HepG2 (cell line): ENCODE data around the gene NDRG3. TPM values are rescaled to one million over a fixed set of nuclear protein-coding genes. Genes with fewer than 3 reads are reported as not detected.

ENCODE experiments used
- ATRX ChIP-seq: sonication (generic); formaldehyde crosslinking; IDR thresholded peaks from 2 replicates; pipeline ENCODE4 v1.4.0; 2020; ENCODE audit warnings: missing genetic modification reagents, borderline replicate concordance
- FOSL1 ChIP-seq: sonication (generic); formaldehyde crosslinking; IDR thresholded peaks from 2 replicates; pipeline ENCODE4 v1.9.0; 2021; ENCODE audit warnings: missing genetic modification reagents, borderline replicate concordance
- HCFC1 ChIP-seq: fragments of 150-350 bp; IDR thresholded peaks from 2 replicates; pipeline ENCODE4 v1.6.1; 2014; ENCODE audit warnings: low read depth, low read length
- HNRNPK ChIP-seq: fragments of 200-400 bp; formaldehyde crosslinking; IDR thresholded peaks from 2 replicates; pipeline ENCODE4 v1.6.1; 2018; ENCODE audit warnings: low read length, low read depth, moderate library complexity, mild to moderate bottlenecking; ENCODE audit not compliant: poor library complexity, severe bottlenecking
- JUND ChIP-seq: sonication (generic); formaldehyde crosslinking; IDR thresholded peaks from 2 replicates; pipeline ENCODE4 v1.8.0; 2022; ENCODE audit warnings: mild to moderate bottlenecking, missing genetic modification reagents
- KAT7 ChIP-seq: IDR thresholded peaks from 2 replicates; pipeline ENCODE4 v1.6.1; 2018; ENCODE audit warnings: borderline replicate concordance, missing compliant biosample characterization
- MAFK ChIP-seq, 2 experiments: IDR thresholded peaks in 1 of 2; conservative IDR thresholded peaks in 1 of 2; 2 replicates each; pipeline ENCODE4 v1.6.1; 2011; ENCODE audit warnings: improper control_type of control experiment in 2 of 2, low read length in 2 of 2
- MTF1 ChIP-seq: sonication (generic); formaldehyde crosslinking; IDR thresholded peaks from 2 replicates; pipeline ENCODE4 v1.5.0; 2020; ENCODE audit warnings: missing genetic modification reagents
- MYNN ChIP-seq: sonication (generic); formaldehyde crosslinking; IDR thresholded peaks from 2 replicates; pipeline ENCODE4 v1.4.0; 2020; ENCODE audit warnings: mild to moderate bottlenecking, low read depth, missing genetic modification reagents
- MZF1 ChIP-seq: sonication (generic); formaldehyde crosslinking; IDR thresholded peaks from 2 replicates; pipeline ENCODE4 v1.8.1; 2023; ENCODE audit warnings: mild to moderate bottlenecking, missing genetic modification reagents, borderline replicate concordance
- NR3C1 ChIP-seq: sonication (generic); formaldehyde crosslinking; IDR thresholded peaks from 2 replicates; pipeline ENCODE4 v1.4.0; 2020; ENCODE audit warnings: missing genetic modification reagents
- SAP130 ChIP-seq: IDR thresholded peaks from 2 replicates; pipeline ENCODE4 v1.6.1; 2016; ENCODE audit warnings: low read depth
- SMARCE1 ChIP-seq: fragments of 450-650 bp; IDR thresholded peaks from 2 replicates; pipeline ENCODE4 v1.6.1; 2017; ENCODE audit warnings: borderline replicate concordance
- SP4 ChIP-seq: sonication (generic); formaldehyde crosslinking; IDR thresholded peaks from 2 replicates; pipeline ENCODE4 v1.8.1; 2023; ENCODE audit warnings: mild to moderate bottlenecking, missing genetic modification reagents
- ZFP41 ChIP-seq: sonication (generic); formaldehyde crosslinking; IDR thresholded peaks from 2 replicates; pipeline ENCODE4 v1.4.0; 2020; ENCODE audit warnings: mild to moderate bottlenecking, missing genetic modification reagents, borderline replicate concordance
- ZNF20 ChIP-seq: sonication (generic); formaldehyde crosslinking; IDR thresholded peaks from 2 replicates; pipeline ENCODE4 v1.4.0; 2020; ENCODE audit warnings: mild to moderate bottlenecking, moderate library complexity, missing genetic modification reagents
- ZNF207 ChIP-seq: fragments of 450-650 bp; IDR thresholded peaks from 2 replicates; pipeline ENCODE4 v1.6.1; 2016; ENCODE audit warnings: antibody characterized with exemption, borderline replicate concordance
- ZNF562 ChIP-seq: sonication (generic); formaldehyde crosslinking; IDR thresholded peaks from 2 replicates; pipeline ENCODE4 v1.8.0; 2022; ENCODE audit warnings: missing genetic modification reagents, borderline replicate concordance
- ZNF839 ChIP-seq: sonication (generic); formaldehyde crosslinking; IDR thresholded peaks from 2 replicates; pipeline ENCODE4 v1.4.0; 2020; ENCODE audit warnings: missing genetic modification reagents, mild to moderate bottlenecking, borderline replicate concordance
- ZNF841 ChIP-seq: sonication (generic); formaldehyde crosslinking; IDR thresholded peaks from 2 replicates; pipeline ENCODE4 v1.8.1; 2023; ENCODE audit warnings: missing genetic modification reagents, borderline replicate concordance
- polyA plus RNA-seq, 8 experiments: library from polyadenylated mRNA; depleted of rRNA in 3 of 8; stranded (reverse) in 7 of 8; unstranded in 1 of 8; fragments of >200 nt; fragmentation: Illumina TruSeq in 4 of 8; extraction: Trizol in 4 of 8; gene quantifications; 2 replicates each; pipeline versions ENCODE4 v1.2.1 to v1.2.3, GENCODE V29; 2011 to 2016; ENCODE audit warnings: low read depth in 4 of 8, missing spikeins in 1 of 8, mixed read lengths in 1 of 8; ENCODE audit not compliant: insufficient read depth in 1 of 8
- total RNA-seq, 5 experiments: library from RNA; depleted of rRNA; stranded (reverse); fragments of >200 nt; fragmentation: Illumina TruSeq; extraction: Trizol; gene quantifications; 2 replicates each; pipeline ENCODE4 v1.2.3, GENCODE V29; 2016; ENCODE audit warnings: low read depth in 1 of 5
- TF ChIP-seq, protein P1 (sequence below): sonication (generic); formaldehyde crosslinking; IDR thresholded peaks from 2 replicates; pipeline ENCODE4 v1.8.1; 2023; ENCODE audit warnings: mild to moderate bottlenecking, inconsistent platforms, moderate library complexity, missing genetic modification reagents, borderline replicate concordance
- TF ChIP-seq, protein P2 (sequence below): sonication (generic); formaldehyde crosslinking; IDR thresholded peaks from 2 replicates; pipeline ENCODE4 v1.5.0; 2020; ENCODE audit warnings: missing genetic modification reagents
- TF ChIP-seq, protein P3 (sequence below): sonication (generic); formaldehyde crosslinking; IDR thresholded peaks from 2 replicates; pipeline ENCODE4 v1.4.0; 2020; ENCODE audit warnings: missing genetic modification reagents
- TF ChIP-seq, protein P4 (sequence below): IDR thresholded peaks from 2 replicates; pipeline ENCODE4 v1.6.1; 2016
- TF ChIP-seq, protein P5 (sequence below): sonication (generic); formaldehyde crosslinking; IDR thresholded peaks from 2 replicates; pipeline ENCODE4 v1.8.1; 2023; ENCODE audit warnings: missing genetic modification reagents, inconsistent platforms, borderline replicate concordance

The NDRG3 gene
- total and polyA plus RNA-seq, 2 of the 13 experiments (the other 11 are each of a cell fraction or from before 2014, with no cell fraction given) = 36.0 to 40.5 TPM

DNA sequence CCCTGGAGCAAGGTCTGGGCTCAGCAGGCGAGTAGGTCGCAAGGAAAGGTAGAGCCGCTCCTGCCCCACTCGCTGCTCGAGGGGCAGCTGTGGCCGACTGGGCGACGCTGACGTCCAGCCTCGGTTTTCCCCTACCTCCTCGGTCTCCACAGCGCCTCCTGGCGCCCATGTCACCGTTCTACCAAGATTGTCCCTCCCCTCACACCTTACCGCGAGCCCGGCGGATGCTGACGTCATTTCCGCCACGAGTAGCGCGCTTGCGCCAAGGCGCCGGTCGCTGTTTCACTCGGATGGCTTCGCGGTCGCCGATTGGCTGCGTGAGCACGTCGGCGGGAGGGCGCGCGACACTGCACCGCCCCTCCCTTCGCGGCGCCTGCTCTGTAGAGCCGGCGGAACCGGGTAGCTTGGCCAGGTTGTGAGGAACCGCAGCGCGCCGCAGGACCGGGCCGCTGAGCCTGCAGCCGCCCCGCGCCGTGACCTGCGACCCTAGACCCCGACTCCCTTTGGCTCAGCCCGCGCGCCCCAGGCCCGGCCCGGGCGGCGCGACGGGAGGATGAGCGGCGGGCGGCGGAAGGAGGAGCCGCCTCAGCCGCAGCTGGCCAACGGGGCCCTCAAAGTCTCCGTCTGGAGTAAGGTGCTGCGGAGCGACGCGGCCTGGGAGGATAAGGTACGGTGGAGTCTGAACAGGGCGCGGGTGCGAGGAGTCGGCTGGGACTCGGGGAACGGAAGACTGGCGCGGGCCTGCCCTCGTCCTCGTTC is 140.3 kb downstream of the NDRG3 start, which contains the start of gene RAB5IF (continued):
- TF ChIP-seq MAFK (conservative IDR thresholded peaks at IDR 0.05 in 1 of 2, IDR thresholded peaks at IDR 0.05 in 1 of 2; ENCODE audit: low read length in 2 of 2) = peak; percentile 34 to 50; a peak in 3 of 4 replicates
- TF ChIP-seq MTF1 = peak; percentile 22; the same call in 1 of the 2 replicates
- TF ChIP-seq MYNN (CRISPR knock-in tag) = peak; percentile 97
- TF ChIP-seq NR3C1 (CRISPR knock-in tag) = 0 out of 2 replicates have a peak, but pooled peaks have one; percentile 43
- peak; percentile 86; the same call in 1 of the 2 replicates for TF ChIP-seq ZNF839
- TF ChIP-seq HCFC1 = peak; percentile 70
- TF ChIP-seq, protein P1, sequence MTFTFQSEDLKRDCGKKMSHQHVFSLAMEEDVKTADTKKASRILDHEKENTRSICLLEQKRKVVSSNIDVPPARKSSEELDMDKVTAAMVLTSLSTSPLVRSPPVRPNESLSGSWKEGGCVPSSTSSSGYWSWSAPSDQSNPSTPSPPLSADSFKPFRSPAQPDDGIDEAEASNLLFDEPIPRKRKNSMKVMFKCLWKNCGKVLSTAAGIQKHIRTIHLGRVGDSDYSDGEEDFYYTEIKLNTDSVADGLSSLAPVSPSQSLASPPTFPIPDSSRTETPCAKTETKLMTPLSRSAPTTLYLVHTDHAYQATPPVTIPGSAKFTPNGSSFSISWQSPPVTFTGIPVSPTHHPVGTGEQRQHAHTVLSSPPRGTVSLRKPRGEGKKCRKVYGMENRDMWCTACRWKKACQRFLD (CRISPR knock-in tag) = no peak; the same call in 1 of the 2 replicates
- peak; percentile 84; the same call in 1 of the 2 replicates for TF ChIP-seq ZFP41 (CRISPR knock-in tag)
- TF ChIP-seq, protein P2, sequence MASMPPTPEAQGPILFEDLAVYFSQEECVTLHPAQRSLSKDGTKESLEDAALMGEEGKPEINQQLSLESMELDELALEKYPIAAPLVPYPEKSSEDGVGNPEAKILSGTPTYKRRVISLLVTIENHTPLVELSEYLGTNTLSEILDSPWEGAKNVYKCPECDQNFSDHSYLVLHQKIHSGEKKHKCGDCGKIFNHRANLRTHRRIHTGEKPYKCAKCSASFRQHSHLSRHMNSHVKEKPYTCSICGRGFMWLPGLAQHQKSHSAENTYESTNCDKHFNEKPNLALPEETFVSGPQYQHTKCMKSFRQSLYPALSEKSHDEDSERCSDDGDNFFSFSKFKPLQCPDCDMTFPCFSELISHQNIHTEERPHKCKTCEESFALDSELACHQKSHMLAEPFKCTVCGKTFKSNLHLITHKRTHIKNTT (CRISPR knock-in tag) = no peak
- TF ChIP-seq FOSL1 (CRISPR knock-in tag) = no peak
- peak; percentile 91 for TF ChIP-seq HNRNPK
- no peak for TF ChIP-seq ZNF562 (CRISPR knock-in tag)
- peak; percentile 97 for TF ChIP-seq KAT7
- TF ChIP-seq JUND (CRISPR knock-in tag) = peak; percentile 93
- TF ChIP-seq SAP130 (CRISPR knock-in tag) = peak; percentile 98
- TF ChIP-seq, protein P3, sequence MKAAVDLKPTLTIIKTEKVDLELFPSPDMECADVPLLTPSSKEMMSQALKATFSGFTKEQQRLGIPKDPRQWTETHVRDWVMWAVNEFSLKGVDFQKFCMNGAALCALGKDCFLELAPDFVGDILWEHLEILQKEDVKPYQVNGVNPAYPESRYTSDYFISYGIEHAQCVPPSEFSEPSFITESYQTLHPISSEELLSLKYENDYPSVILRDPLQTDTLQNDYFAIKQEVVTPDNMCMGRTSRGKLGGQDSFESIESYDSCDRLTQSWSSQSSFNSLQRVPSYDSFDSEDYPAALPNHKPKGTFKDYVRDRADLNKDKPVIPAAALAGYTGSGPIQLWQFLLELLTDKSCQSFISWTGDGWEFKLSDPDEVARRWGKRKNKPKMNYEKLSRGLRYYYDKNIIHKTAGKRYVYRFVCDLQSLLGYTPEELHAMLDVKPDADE (CRISPR knock-in tag) = 0 out of 2 replicates have a peak, but pooled peaks have one; percentile 0
- TF ChIP-seq ZNF207 = no peak
- peak; percentile 90 for TF ChIP-seq MZF1 (CRISPR knock-in tag)
- TF ChIP-seq ZNF20 = no peak
- TF ChIP-seq, protein P4, sequence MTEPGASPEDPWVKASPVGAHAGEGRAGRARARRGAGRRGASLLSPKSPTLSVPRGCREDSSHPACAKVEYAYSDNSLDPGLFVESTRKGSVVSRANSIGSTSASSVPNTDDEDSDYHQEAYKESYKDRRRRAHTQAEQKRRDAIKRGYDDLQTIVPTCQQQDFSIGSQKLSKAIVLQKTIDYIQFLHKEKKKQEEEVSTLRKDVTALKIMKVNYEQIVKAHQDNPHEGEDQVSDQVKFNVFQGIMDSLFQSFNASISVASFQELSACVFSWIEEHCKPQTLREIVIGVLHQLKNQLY (CRISPR knock-in tag) = peak; percentile 82
- no peak for TF ChIP-seq SMARCE1
- no peak for TF ChIP-seq ATRX
- peak; percentile 95 for TF ChIP-seq SP4 (CRISPR knock-in tag)
- no peak for TF ChIP-seq ZNF841 (CRISPR knock-in tag)
- TF ChIP-seq, protein P5, sequence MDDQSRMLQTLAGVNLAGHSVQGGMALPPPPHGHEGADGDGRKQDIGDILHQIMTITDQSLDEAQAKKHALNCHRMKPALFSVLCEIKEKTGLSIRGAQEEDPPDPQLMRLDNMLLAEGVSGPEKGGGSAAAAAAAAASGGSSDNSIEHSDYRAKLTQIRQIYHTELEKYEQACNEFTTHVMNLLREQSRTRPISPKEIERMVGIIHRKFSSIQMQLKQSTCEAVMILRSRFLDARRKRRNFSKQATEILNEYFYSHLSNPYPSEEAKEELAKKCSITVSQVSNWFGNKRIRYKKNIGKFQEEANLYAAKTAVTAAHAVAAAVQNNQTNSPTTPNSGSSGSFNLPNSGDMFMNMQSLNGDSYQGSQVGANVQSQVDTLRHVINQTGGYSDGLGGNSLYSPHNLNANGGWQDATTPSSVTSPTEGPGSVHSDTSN (CRISPR knock-in tag) = no peak; the same call in 1 of the 2 replicates
